DMS153 treated with DMSO at 0.1 percent for 48 hours (cell line): Measurements from ENCODE around the gene SLC4A8.
"Not testable (repeated sequence)": the region's sequence is repeated elsewhere in the genome, so short reads cannot be mapped to it uniquely, and the experiment has no call there.

Experiments
- DNase-seq: peaks from one replicate; lab custom pipeline; 2025; ENCODE audit not compliant: unreplicated experiment; lab: John Stamatoyannopoulos, UW

SLC4A8 gene

DNA sequence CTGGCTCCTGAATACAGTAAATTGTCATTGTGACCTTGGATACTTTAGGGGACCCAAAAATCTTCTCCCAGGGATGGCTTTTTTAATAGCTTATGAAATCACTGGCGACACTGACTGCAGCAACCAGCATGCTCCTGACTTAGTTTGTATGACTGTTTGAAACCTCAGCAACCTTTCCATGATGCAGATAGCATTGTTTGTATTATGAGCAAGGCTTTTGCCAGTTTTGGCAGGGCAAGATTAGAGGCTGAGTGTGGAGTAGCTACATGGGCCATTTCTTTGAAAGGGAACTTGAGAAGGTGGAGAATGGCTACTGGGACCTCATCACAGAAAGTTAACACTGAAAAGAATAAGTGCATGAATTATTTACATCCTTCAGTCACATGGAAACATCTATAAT lies 50.9 kb downstream of the SLC4A8 start:
- DNase-seq, result no peak

DNA sequence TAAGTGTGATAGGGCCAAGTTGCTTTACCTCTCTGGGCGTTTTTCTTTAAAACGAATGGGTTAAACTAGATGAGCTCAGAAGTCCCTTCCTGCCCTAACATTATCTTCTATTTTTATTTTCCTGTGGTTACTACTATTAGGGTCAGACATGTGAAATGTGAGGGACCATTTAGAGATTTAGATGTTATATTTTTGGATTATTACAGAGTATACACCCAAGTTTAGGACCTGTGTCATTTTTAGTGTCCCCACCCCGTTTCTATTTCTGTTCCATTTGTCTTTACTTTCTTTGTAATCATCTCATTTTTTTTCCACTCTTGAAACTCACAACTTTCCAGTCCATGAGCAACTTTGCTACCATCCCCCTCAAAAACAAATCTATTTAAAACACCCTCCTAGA lies 56.3 kb downstream of the SLC4A8 start:
- no peak for DNase-seq

DNA sequence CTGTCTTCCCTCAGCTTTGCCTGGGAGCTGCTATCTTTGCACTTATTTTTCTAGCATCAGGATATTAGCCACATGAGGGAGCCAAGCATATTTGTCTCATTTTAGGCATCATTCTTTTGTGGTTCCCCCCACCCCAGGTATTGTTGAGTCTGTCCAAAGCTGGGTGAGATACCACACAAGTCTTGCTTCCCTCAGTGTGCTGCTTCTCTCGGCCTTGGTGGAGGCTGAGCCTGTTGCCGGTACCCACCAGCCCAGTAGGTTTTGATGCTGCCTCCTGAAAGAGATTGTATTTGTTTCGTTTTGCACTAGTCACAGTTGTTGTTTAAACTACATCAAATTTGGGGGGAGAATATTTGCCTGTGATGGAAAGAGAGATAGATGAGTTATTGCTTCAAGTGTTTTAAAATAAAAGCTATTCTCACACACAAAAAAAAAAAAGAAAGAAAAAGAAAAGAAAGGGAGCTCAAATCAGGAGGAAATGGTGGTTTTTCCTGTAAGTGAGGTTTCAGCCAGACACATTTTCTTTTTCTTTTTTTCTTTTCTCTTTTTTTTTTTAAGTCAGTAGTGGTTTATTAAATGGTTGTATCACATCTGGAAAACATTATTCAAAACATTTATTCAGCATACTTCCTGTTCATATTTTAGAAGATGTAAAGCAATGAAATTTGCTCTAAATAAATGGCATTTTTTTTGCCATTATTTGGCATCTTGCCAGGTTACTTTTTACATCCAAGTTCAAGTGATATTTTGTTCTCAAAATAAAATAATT lies 58.5 kb downstream of the SLC4A8 start:
- no peak for DNase-seq

DNA sequence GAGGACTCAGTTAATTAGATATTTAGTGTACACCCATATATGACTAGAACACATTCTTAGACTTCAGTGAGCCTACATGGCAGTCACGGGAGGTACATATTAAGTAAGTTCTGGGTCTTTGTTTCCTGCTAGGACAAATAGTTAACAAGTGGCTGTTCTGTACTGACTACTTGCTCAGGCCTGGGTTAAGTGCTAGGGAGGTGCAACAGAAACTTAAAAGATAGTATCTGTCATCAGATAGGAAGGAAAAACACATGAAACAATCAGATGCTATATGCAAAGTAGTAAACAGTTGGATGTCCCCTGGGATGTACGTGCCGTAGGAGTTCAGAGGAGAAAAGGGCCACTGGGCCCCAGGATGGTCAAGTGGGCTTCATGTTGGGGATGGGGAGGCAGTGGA lies 59.5 kb downstream of the SLC4A8 start:
- DNase-seq, result no peak

GRCh38 chr12:51488281-51488680 lies 63.6 kb downstream of the SLC4A8 start:
- DNase-seq, result no peak

DNA sequence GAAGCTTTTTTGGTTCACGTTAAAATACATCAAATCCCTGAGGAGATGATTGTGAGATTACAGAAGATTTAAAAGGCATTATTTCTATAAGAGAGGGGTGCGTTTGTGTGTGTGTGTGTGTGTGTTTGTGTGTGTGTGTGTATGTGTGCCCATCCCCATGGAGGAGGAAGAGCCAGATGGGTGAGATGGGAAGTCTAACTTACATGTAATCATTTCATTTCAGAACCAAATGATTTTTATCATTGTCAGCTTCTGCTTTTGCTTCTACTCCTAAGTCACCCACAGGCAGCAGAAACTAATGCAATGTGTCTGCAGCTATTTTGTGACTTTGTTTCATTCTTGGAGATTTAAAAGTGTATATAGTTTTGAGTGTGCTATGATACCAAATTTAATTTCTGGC lies 68.7 kb downstream of the SLC4A8 start:
- no peak for DNase-seq

GRCh38 chr12:51496895-51497294 lies 72.3 kb downstream of the SLC4A8 start:
- DNase-seq, result no peak

DNA sequence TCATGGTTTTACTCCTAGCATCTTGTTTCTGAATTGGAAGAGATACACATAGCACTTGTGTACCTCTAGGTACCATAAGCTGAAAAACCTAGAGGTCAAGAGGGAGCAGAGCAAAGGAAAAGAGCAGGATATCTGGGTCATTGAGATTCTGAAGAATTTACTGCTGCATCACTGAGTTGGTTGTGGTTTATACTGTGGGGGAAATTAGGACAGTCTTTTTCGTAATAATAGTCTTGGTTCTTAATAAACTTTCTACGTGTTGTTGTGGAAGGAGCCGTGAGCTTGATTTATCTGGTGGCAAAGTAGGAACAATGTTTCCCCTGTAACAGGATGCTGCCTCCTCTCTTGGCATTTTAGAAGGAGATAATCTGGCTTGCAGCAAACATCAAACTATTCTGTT lies 80.2 kb downstream of the SLC4A8 start:
- DNase-seq, result no peak

- no peak for DNase-seq
These were observed 80.9 kb downstream of the SLC4A8 start for GRCh38 chr12:51505360-51506105.

DNA sequence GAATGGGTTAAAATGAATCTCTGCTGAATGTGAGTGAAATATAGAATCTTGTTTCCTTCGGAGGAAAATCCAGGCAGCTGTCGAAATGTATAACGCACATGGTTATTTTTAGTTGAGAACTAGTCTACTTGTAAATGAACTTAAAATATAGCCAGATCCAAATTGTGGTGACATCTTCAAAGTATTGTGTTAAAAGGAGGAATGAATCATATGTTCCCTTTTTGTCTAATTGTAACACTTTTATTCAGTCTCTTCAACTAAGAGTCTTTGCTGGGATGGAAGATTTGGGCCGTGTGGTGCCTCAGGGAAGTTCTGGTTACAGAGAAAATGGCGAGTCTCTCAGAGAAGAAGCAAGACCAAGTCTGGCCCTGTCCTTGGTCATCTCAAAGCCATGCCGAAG lies 82.5 kb downstream of the SLC4A8 start:
- no peak for DNase-seq

- DNase-seq, result no peak
These were observed 83.7 kb downstream of the SLC4A8 start for GRCh38 chr12:51508285-51508684.

GRCh38 chr12:51511546-51512260 lies 87.1 kb downstream of the SLC4A8 start:
- DNase-seq, result no peak

DNA sequence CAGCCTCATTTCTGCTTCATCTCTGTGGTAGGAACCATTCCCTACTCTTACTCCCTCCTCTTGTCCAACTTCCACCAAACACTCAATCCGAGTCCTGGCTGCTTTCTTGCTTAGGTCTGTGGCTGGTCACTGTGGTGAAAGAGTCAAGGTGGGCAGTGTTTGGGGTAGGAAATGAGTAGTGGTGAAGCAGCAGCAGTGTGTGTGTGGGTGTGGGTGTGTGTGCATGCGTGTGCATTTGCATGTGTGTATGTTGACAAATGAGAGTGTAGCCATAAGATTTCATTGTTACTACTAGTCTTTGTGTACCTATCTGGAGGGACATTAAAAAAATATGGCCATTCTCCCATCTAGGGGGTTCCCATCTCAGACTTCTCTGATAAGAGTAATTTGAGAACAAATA lies 87.8 kb downstream of the SLC4A8 start:
- DNase-seq, result no peak

GRCh38 chr12:51515037-51515436 lies 90.4 kb downstream of the SLC4A8 start:
- DNase-seq, result not testable (repeated sequence)

DNA sequence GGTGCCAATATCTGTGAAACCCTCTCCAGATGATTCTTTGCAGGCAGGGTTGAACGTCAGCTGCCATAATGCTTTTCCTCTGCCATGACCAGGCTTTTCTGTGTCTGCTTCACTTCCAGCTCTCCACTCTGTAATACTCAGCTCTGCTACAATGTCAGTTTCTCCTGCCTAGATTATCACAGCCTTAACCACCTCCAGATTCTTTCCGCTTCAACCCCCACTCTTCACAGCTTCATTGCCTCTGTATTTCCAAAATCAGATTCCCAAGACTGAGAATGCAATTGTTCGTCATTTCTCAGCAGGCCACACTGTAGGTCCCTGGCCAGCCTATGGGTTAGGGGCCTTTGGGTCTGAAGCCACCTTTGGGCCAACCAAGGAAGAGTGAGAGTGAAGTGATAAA lies 92.7 kb downstream of the SLC4A8 start:
- no peak for DNase-seq

DNA sequence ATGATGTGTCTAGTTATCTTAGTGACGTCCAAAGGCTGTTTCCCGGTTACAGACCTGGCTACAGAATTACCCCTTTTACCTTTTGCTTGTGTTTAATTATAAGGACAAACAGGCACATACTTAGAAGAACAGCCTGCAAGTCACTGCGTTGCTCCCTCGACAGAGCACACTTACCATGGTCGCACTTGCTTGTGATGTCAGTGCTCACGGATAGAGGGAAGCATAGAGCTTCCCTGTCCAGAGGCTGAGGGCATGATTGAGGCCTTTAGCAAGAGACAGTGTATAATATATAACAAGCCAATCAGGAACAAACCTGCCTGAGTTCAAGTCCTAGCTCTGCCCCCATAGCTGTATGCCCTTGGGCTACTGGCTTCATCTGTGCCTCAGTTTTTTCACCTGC lies 93.2 kb downstream of the SLC4A8 start:
- DNase-seq, result no peak

DNA sequence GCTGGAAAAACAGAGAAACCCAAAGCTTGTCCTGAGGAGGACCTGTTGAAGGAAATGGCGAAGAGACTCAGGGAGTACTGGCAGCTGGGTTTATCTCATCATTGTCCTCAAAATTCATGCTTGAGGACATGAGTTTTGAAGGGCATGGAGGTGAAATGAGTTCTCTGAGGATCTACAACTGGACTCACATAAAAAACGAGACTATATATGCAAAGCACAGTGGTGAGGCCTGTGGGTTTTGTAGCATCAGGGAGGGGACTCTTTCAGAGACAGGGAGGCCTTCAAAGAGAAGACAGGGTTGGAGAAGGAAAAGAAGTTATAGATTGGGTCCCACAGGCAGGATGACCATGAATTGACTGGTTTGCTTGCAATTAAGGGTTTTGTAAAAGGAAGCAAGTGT lies 95.1 kb downstream of the SLC4A8 start:
- DNase-seq, result no peak

DNA sequence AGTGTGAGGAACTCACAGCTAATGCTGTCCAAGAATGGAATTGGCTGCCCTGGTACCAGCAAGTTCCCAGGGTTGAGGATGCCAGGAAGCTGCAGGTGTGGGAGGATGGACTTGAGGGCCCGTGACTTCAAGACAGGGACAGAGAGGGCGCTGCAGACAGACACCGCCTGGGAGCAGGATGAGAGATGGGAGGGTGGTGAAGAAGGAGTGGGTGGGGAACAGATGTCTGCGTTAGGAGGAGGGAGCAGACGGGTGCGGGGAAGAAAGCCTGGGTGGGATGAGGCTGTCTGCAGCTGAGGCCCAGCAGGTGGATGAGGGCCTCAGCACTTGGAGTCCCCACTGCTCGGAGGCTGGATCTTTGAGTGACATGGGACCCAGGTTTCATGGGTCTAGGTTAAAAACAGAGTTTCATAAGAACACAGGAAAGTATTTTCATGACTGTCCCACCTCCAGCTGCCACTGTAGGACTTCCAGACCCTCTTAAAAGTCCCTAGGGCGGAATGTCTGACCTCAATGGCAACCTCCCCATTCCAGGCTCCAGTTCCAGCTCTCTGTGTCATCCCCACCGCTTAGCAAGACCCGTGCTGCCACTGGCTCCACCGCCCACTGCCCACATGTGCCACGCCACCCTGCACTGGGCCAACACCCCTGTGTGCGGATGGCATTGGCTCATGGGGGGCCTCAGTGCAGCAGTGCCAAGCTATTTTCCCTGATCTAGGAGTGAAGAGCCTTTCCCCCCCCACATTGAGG lies 96.1 kb downstream of the SLC4A8 start:
- DNase-seq, result no peak

DNA sequence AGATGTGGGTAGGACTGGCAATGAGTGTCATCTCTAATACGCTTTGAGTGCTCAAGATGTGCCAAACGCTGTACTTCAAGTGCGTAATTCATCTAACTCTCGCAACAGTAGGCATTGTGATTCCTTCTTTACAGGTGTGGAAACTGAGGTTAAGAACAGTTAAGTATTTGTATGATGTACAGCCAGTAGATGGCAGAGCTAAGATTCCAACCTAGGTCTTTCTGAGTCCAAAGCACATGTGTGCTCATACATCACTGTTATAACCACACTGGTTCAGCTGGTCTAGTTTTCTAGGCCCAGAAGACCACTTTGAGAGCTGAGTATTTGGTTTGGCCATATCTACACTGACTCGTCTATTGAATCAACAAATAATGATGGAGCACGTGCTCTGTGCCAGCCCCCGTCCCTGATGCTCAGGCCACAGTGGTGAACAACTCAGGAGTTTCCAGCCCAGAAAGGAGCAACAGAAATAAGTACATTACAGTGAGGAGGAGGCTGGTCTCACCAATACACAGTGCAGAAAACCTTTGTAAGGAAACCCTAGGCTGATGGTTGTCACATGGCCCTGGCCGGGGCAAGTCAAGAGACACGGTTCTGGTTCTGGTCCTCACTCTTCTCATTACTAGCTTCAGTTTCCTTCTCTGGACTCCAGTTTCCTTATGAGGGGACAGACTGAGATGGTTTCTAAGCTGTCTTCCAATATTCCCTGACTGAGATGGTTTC lies 97.1 kb downstream of the SLC4A8 start:
- DNase-seq, result no peak

GRCh38 chr12:51522696-51523095 lies 98.1 kb downstream of the SLC4A8 start:
- DNase-seq, result no peak
